Central memory CD8-positive, alpha-beta T cell (primary cell): Measurements from ENCODE around the gene DNAJC9.

Experiments used
- ATAC-seq: fragments of 150-1000 bp; cut with Tn5 transposase; replicated peaks from 2 replicates; pipeline ENCODE4 v1.10.0; 2022; ENCODE audit warnings: mild to moderate bottlenecking, moderate FRiP score, moderate number of reproducible peaks; ENCODE audit not compliant: poor library complexity, severe bottlenecking; ENCODE audit errors: extremely low read depth
- DNase-seq, 2 donors: peaks; one replicate each; pipeline ENCODE4 v3.0.0; 2021; ENCODE audit warnings: low spot score in 2 of 2
- H3K27ac Mint-ChIP-seq: one replicate; pipeline ENCODE4 v1.8.0; 2022; ENCODE audit warnings: low read depth, mild to moderate bottlenecking, moderate library complexity, mixed read lengths
- H3K27me3 Mint-ChIP-seq: one replicate; pipeline ENCODE4 v1.8.0; 2022; ENCODE audit warnings: mixed read lengths
- H3K36me3 Mint-ChIP-seq: one replicate; pipeline ENCODE4 v1.8.0; 2022; ENCODE audit warnings: mild to moderate bottlenecking, moderate library complexity, mixed read lengths; ENCODE audit not compliant: insufficient read depth
- H3K4me1 Mint-ChIP-seq: one replicate; pipeline ENCODE4 v1.8.0; 2022; ENCODE audit warnings: mixed read lengths
- H3K4me3 Mint-ChIP-seq: one replicate; pipeline ENCODE4 v1.8.0; 2022; ENCODE audit warnings: mild to moderate bottlenecking, moderate library complexity, mixed read lengths
- H3K9me3 Mint-ChIP-seq: one replicate; pipeline ENCODE4 v1.8.0; 2022; ENCODE audit warnings: mixed read lengths

Gene DNAJC9

DNA sequence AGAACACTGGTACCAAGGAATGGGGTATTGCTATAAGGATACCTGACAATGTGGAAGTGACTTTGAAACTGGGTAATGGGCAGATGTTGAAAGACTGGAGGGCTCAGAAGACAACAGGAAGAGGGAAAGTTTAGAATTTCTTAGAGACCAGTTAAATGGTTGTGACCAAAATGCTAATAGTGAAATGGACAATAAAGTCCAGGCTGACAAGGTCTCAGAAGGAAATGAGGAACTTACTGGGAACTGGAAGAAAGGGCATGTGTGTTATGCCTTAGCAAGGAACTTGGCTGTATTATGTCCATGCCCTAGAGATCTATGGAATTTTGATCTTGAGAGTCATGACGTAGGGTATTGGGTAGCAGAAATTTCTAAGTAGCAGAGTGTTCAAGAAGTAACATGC lies 41.2 kb downstream of the DNAJC9 start:
- ATAC-seq = no peak
- H3K27me3 Mint-ChIP-seq = no peaks in the 10 kb centered on the region
- DNase-seq = no peak

GRCh38 chr10:73205081-73205480 lies 42.0 kb downstream of the DNAJC9 start:
- no peaks in the 10 kb centered on the region for H3K4me1 Mint-ChIP-seq
- peaks cover 8% of the 10 kb centered on the region for H3K36me3 Mint-ChIP-seq
- ATAC-seq (no peak), DNase-seq (no peak)
- H3K27me3 Mint-ChIP-seq = no peaks in the 10 kb centered on the region
- H3K9me3 Mint-ChIP-seq = no peaks in the 10 kb centered on the region
- H3K4me3 Mint-ChIP-seq = no peak overlapping the region
- H3K27ac Mint-ChIP-seq = no peak overlapping the region

More for the DNA sequence above, 41.2 kb downstream of the DNAJC9 start:
- H3K27ac Mint-ChIP-seq = no peak overlapping the region
- H3K9me3 Mint-ChIP-seq = no peaks in the 10 kb centered on the region
- peaks cover 6% of the 10 kb centered on the region for H3K36me3 Mint-ChIP-seq
- no peaks in the 10 kb centered on the region for H3K4me1 Mint-ChIP-seq
- H3K4me3 Mint-ChIP-seq = no peak overlapping the region
